GM12878 (cell line): ENCODE results near the gene ARHGAP21. TPM values are rescaled to one million over a fixed set of nuclear protein-coding genes. Genes with fewer than 3 reads are reported as not detected.

Experiments used
- ATAC-seq: fragments of 200-7000 bp; cut with Tn5 transposase; 3 replicates; pipeline ENCODE4 v1.9.1; 2020; ENCODE audit warnings: mild to moderate bottlenecking, moderate library complexity
- BruUV-seq: library from RNA; stranded (reverse); fragments of 400-500 nt; replicated peaks from 2 replicates; lab custom pipeline; 2021; lab: Mats Ljungman, UMichigan
- CTCF ChIA-PET: fragments of 300-600 bp; sonication (Branson Sonifier 250); formaldehyde crosslinking; extraction: SDS; loops from one replicate; lab custom pipeline; 2021; ENCODE audit warnings: inconsistent platforms; lab: Yijun Ruan, JAX
- POLR2A ChIA-PET: fragments of 350-600 bp; formaldehyde crosslinking; extraction: SDS; loops from one replicate; lab custom pipeline; 2021; ENCODE audit warnings: inconsistent platforms; lab: Charles Lee
- RAD21 ChIA-PET: fragments of 300-600 bp; sonication (Branson Sonifier 250); formaldehyde crosslinking; loops from one replicate; lab custom pipeline; 2023; ENCODE audit warnings: antibody characterized with exemption; ENCODE audit not compliant: unreplicated experiment; lab: Charles Lee
- SMC1A ChIA-PET: fragments of 300-600 bp; sonication (Branson Sonifier 250); formaldehyde crosslinking; loops from one replicate; lab custom pipeline; 2023; ENCODE audit not compliant: unreplicated experiment, uncharacterized antibody; lab: Charles Lee
- DNase-seq: peaks from one replicate; pipeline ENCODE4 v3.0.0-alpha.2; 2011; ENCODE audit warnings: low read depth, low spot score
- FAIRE-seq: peaks from 3 replicates; lab custom pipeline; 2011; peaks lifted over from hg19 to GRCh38; lab: Jason Lieb, UNC
- H2AFZ ChIP-seq: 2 replicates; pipeline ENCODE4 v1.6.0; 2011; ENCODE audit warnings: low read depth, low read length, control low read depth; ENCODE audit not compliant: control insufficient read depth
- H3K27ac ChIP-seq: 2 replicates; pipeline ENCODE4 v1.5.1; 2011; ENCODE audit warnings: control low read depth; ENCODE audit not compliant: control insufficient read depth, insufficient read depth
- H3K27me3 ChIP-seq, 2 experiments: replicated peaks in 1 of 2; 2 replicates each; pipeline versions ENCODE4 v1.6.0 to v1.6.1; 2011; ENCODE audit warnings: low read length in 1 of 2; ENCODE audit not compliant: control insufficient read depth in 2 of 2, insufficient read depth in 2 of 2
- H3K36me3 ChIP-seq, 2 experiments: 2 replicates each; pipeline ENCODE4 v1.5.1; 2011; ENCODE audit warnings: low read length in 1 of 2; ENCODE audit not compliant: control insufficient read depth in 2 of 2, insufficient read depth in 2 of 2
- H3K4me1 ChIP-seq: 2 replicates; pipeline ENCODE4 v1.6.1; 2011; ENCODE audit warnings: mild to moderate bottlenecking, low read length, moderate library complexity, mixed read lengths; ENCODE audit not compliant: control insufficient read depth, insufficient read depth
- H3K4me2 ChIP-seq: 2 replicates; pipeline ENCODE4 v1.6.0; 2011; ENCODE audit warnings: control low read depth; ENCODE audit not compliant: control insufficient read depth, insufficient read depth
- H3K4me3 ChIP-seq: fragments of 200-600 bp; sonication (generic); 2 replicates; pipeline ENCODE4 v1.5.1; 2016
- H3K79me2 ChIP-seq: 2 replicates; pipeline ENCODE4 v1.6.0; 2011; ENCODE audit warnings: low read length; ENCODE audit not compliant: control insufficient read depth, insufficient read depth
- H3K9ac ChIP-seq: 2 replicates; pipeline ENCODE4 v1.8.0; 2011; ENCODE audit warnings: low read length, control low read depth, mixed read lengths; ENCODE audit not compliant: control insufficient read depth, insufficient read depth
- H3K9me3 ChIP-seq: replicated peaks from 3 replicates; pipeline ENCODE4 v1.5.1; 2011; ENCODE audit warnings: mild to moderate bottlenecking, low read length; ENCODE audit not compliant: control insufficient read depth, insufficient read depth
- H4K20me1 ChIP-seq: 2 replicates; pipeline ENCODE4 v1.6.0; 2011; ENCODE audit not compliant: control insufficient read depth, insufficient read depth
- CTCF ChIP-seq, 3 experiments: IDR thresholded peaks in 2 of 3; conservative IDR thresholded peaks in 1 of 3; 2 replicates each; pipeline ENCODE4 v1.5.1; 2011; ENCODE audit warnings: low read depth in 3 of 3, low read length in 3 of 3, mild to moderate bottlenecking in 3 of 3, control low read depth in 2 of 3, moderate library complexity in 2 of 3, inconsistent platforms in 1 of 3, mixed read lengths in 1 of 3; ENCODE audit not compliant: control insufficient read depth in 2 of 3, insufficient read depth in 1 of 3; ENCODE audit errors: extremely low read depth in 1 of 3
- EGR1 ChIP-seq, 2 experiments: IDR thresholded peaks; 1 replicate in 1 of 2; 2 replicates in 1 of 2; pipeline ENCODE4 v1.6.1; 2011 to 2012; ENCODE audit warnings: low read depth in 2 of 2, low read length in 2 of 2, borderline replicate concordance in 1 of 2, mild to moderate bottlenecking in 1 of 2, moderate library complexity in 1 of 2
- KAT2A ChIP-seq: conservative IDR thresholded peaks from 2 replicates; pipeline ENCODE4 v1.6.1; 2011; ENCODE audit warnings: low read depth, low read length; ENCODE audit not compliant: control insufficient read depth
- LARP7 ChIP-seq: fragments of 450-650 bp; IDR thresholded peaks from 2 replicates; pipeline ENCODE4 v1.6.1; 2017; ENCODE audit warnings: mild to moderate bottlenecking
- MTA3 ChIP-seq: IDR thresholded peaks from 2 replicates; pipeline ENCODE4 v1.6.1; 2012; ENCODE audit warnings: low read length, inconsistent platforms, borderline replicate concordance
- NFIC ChIP-seq: IDR thresholded peaks from 2 replicates; pipeline ENCODE4 v1.6.1; 2012; ENCODE audit warnings: low read depth, mild to moderate bottlenecking, inconsistent platforms, low read length, moderate library complexity
- RFX5 ChIP-seq: IDR thresholded peaks from 2 replicates; pipeline ENCODE4 v1.6.1; 2011; ENCODE audit warnings: low read depth, low read length, improper control_type of control experiment
- SKIL ChIP-seq: fragments of 450-650 bp; IDR thresholded peaks from 2 replicates; pipeline ENCODE4 v1.6.1; 2017; ENCODE audit warnings: mild to moderate bottlenecking, low read depth, inconsistent platforms; ENCODE audit not compliant: poor library complexity, severe bottlenecking
- SMAD5 ChIP-seq: IDR thresholded peaks from 2 replicates; pipeline ENCODE4 v1.6.1; 2016; ENCODE audit warnings: antibody characterized with exemption, low read depth
- TCF12 ChIP-seq: IDR thresholded peaks from 2 replicates; pipeline ENCODE4 v1.6.1; 2011; ENCODE audit warnings: low read depth, mild to moderate bottlenecking, low read length
- ZNF217 ChIP-seq: fragments of 450-650 bp; IDR thresholded peaks from 2 replicates; pipeline ENCODE4 v1.6.1; 2017; ENCODE audit warnings: antibody characterized with exemption, mild to moderate bottlenecking
- ZNF622 ChIP-seq: fragments of 450-650 bp; IDR thresholded peaks from 2 replicates; pipeline ENCODE4 v1.6.1; 2017; ENCODE audit warnings: mild to moderate bottlenecking, inconsistent platforms
- ZNF687 ChIP-seq: fragments of 450-650 bp; IDR thresholded peaks from 2 replicates; pipeline ENCODE4 v1.6.1; 2017; ENCODE audit warnings: mild to moderate bottlenecking, moderate library complexity
- WGBS: methylation state at CpG from one replicate; pipeline ENCODE4 v1.1.6; 2016; ENCODE audit warnings: low lambda C conversion rate; ENCODE audit not compliant: insufficient replicate concordance, insufficient coverage; ENCODE audit errors: missing lambda C conversion rate; 5-methylcytosine and 5-hydroxymethylcytosine counted together
- in situ Hi-C: fragments of 300-500 bp; cut with MboI; formaldehyde crosslinking; loops from 9 replicates; pipeline ENCODE4 v1.14.3; 2018; ENCODE audit warnings: mixed read lengths
- intact Hi-C: fragments of 100-400 bp; cut with micrococcal nuclease; formaldehyde crosslinking; loops from one replicate; pipeline ENCODE4 v1.14.2; 2022; ENCODE audit not compliant: unreplicated experiment
- polyA plus RNA-seq, 11 experiments: library from polyadenylated mRNA; depleted of rRNA in 4 of 11; unstranded in 6 of 11; stranded (reverse) in 5 of 11; fragments of >200 nt; fragmentation: Nextera tagmentation in 4 of 11; fragmentation: Illumina TruSeq in 1 of 11; extraction: Ambion mirVana in 4 of 11; extraction: Trizol in 1 of 11; gene quantifications; 1 replicate in 1 of 11; 2 replicates in 10 of 11; pipeline versions ENCODE4 v1.2.1 to v1.2.3, GENCODE V29; 2011 to 2016; ENCODE audit warnings: inconsistent platforms in 2 of 11, missing spikeins in 2 of 11, low read depth in 1 of 11
- total RNA-seq, 4 experiments: library from RNA; depleted of rRNA in 3 of 4; stranded (reverse); fragments of >200 nt in 3 of 4; fragmentation: Illumina TruSeq in 1 of 4; extraction: Trizol in 1 of 4; gene quantifications; 2 replicates each; pipeline versions ENCODE4 v1.2.1 to v1.2.3, GENCODE V29; 2013 to 2021

Gene ARHGAP21
- total and polyA plus RNA-seq, 10 of the 15 experiments (the other 5 are each of a cell fraction or from before 2014, with no cell fraction given) = 11.7 to 103 (median 37.6) TPM

- no peaks in the 10 kb centered on the region for H4K20me1 ChIP-seq
- H3K27ac ChIP-seq = no peak overlapping the region
- no peak overlapping the region; the same call in 1 of the 2 replicates for H3K4me2 ChIP-seq
- FAIRE-seq (no peak), ATAC-seq (no peak), DNase-seq (no peak)
- in situ Hi-C loops (no loop called here), intact Hi-C loops (loop anchor here (5.0 kb wide), 1 partner anchor 49 kb away; no protein-coding TSS in a partner anchor)
- H3K4me1 ChIP-seq = peaks cover 6% of the 10 kb centered on the region
- H2AFZ ChIP-seq = no peak overlapping the region
- H3K9me3 ChIP-seq = no peaks in the 10 kb centered on the region
- no peak overlapping the region for H3K9ac ChIP-seq
- WGBS = 96% methylated on average over 6 of the region's 6 CpGs
- 0 out of 2 replicates have a peak overlapping the region, but pooled peaks have one; percentile 0 for H3K4me3 ChIP-seq
- POLR2A ChIA-PET = interaction anchor here (0.7 to 2.6 kb wide), 5 partner anchors 9 to 53 kb away, joined by 3 to 13 read pairs (median 4); no protein-coding TSS in a partner anchor
- SMC1A ChIA-PET = interaction anchor here (1.0 to 2.6 kb wide), 10 partner anchors 9 to 323 kb away, joined by 3 to 11 read pairs (median 4); no protein-coding TSS in a partner anchor
- H3K79me2 ChIP-seq = peaks cover 3% of the 10 kb centered on the region
- CTCF ChIA-PET = interaction anchor here (1.0 to 1.4 kb wide), 3 partner anchors 58 to 289 kb away, joined by 3 to 4 read pairs (median 3); no protein-coding TSS in a partner anchor
- no TSS peak for BruUV-seq
- no peaks in the 10 kb centered on the region for H3K27me3 ChIP-seq
- H3K36me3 ChIP-seq = peaks cover 0 to 3% of the 10 kb centered on the region in 2 experiments; a peak in 2 of 4 replicates
- RAD21 ChIA-PET = interaction anchor here (0.7 to 1.3 kb wide), 5 partner anchors 9 to 201 kb away, joined by 3 read pairs; no protein-coding TSS in a partner anchor
- TF ChIP-seq CTCF (IDR thresholded peaks at IDR 0.05 in 2 of 3, conservative IDR thresholded peaks at IDR 0.05 in 1 of 3; ENCODE audit: control insufficient read depth in 2 of 3, extremely low read depth in 1 of 3, insufficient read depth in 1 of 3, low read depth in 3 of 3, low read length in 3 of 3) = no peak
- TF ChIP-seq ZNF687 = no peak
- TF ChIP-seq RFX5 = no peak
- no peak for TF ChIP-seq LARP7
- TF ChIP-seq MTA3 = no peak
- TF ChIP-seq ZNF217 = no peak
- TF ChIP-seq KAT2A = no peak
- no peak for TF ChIP-seq SMAD5
- no peak for TF ChIP-seq NFIC
- no peak for TF ChIP-seq EGR1 (IDR thresholded peaks at IDR 0.05; ENCODE audit: borderline replicate concordance in 1 of 2, low read depth in 2 of 2, low read length in 2 of 2)
- TF ChIP-seq TCF12 = no peak
- no peak for TF ChIP-seq SKIL
- no peak for TF ChIP-seq ZNF622
Measured at GRCh38 chr10:24700948-24701347, 22.7 kb downstream of the ARHGAP21 start.
